GM12892 (cell line): Measurements from ENCODE around the gene BAIAP2.

Experiments used
- POLR2A ChIP-seq: IDR thresholded peaks from 2 replicates; pipeline ENCODE4 v1.6.1; 2011; ENCODE audit warnings: low read depth, low read length, control low read depth
- POLR2AphosphoS5 ChIP-seq: IDR thresholded peaks from 2 replicates; pipeline ENCODE4 v1.6.1; 2011; ENCODE audit warnings: low read depth, low read length, control low read depth
- TAF1 ChIP-seq: IDR thresholded peaks from 2 replicates; pipeline ENCODE4 v1.6.1; 2011; ENCODE audit warnings: low read depth, mild to moderate bottlenecking, control low read depth, low read length, borderline replicate concordance

- TF ChIP-seq POLR2AphosphoS5 (no peak), POLR2A (no peak), TAF1 (no peak)
Measured at GRCh38 chr17:80997424-80998117, 37.4 kb upstream of the BAIAP2 start.
